Islet of Langerhans (tissue), 1 donor: ENCODE measurements around the gene RNASE2.
"Not testable (repeated sequence)": the region's sequence is repeated elsewhere in the genome, so short reads cannot be mapped to it uniquely, and the experiment has no call there.

ENCODE experiments used
- FAIRE-seq: peaks from one replicate; lab custom pipeline; 2011; peaks lifted over from hg19 to GRCh38; lab: Jason Lieb, UNC

RNASE2 gene

GRCh38 chr14:20982646-20983369 is 27.5 kb downstream of the RNASE2 start:
- FAIRE-seq = no peak

- not testable (repeated sequence) for FAIRE-seq
These were observed 30.4 kb downstream of the RNASE2 start for GRCh38 chr14:20985650-20986049.

GRCh38 chr14:20986811-20987210 is 31.5 kb downstream of the RNASE2 start:
- FAIRE-seq = no peak

- FAIRE-seq = no peak
These were observed 33.6 kb downstream of the RNASE2 start for GRCh38 chr14:20988717-20989470.

GRCh38 chr14:20989471-20989786 is 34.1 kb downstream of the RNASE2 start:
- FAIRE-seq = no peak

GRCh38 chr14:20989787-20990600 is 34.7 kb downstream of the RNASE2 start, which contains the start of gene METTL17:
Gene METTL17, plus strand, starts transcription at chr14:20989980. Its CDS starts 23 bp downstream, at chr14:20990003.
- peak; percentile 79 for FAIRE-seq

- no peak for FAIRE-seq
These were observed 41.2 kb downstream of the RNASE2 start for GRCh38 chr14:20996521-20996920.

GRCh38 chr14:20997115-20997514 is 41.8 kb downstream of the RNASE2 start:
- FAIRE-seq = no peak

- no peak for FAIRE-seq
These were observed 42.3 kb downstream of the RNASE2 start for GRCh38 chr14:20997564-20997963.

- no peak for FAIRE-seq
These were observed 42.9 kb downstream of the RNASE2 start for GRCh38 chr14:20998139-20998538.

GRCh38 chr14:20998674-20999366 is 43.5 kb downstream of the RNASE2 start, which contains the start of gene SLC39A2:
Gene SLC39A2, plus strand, starts transcription at chr14:20999293. Its CDS starts 154 bp downstream, at chr14:20999447.
- FAIRE-seq = no peak

- no peak for FAIRE-seq
These were observed 44.3 kb downstream of the RNASE2 start for GRCh38 chr14:20999591-20999990.

- no peak for FAIRE-seq
These were observed 45.9 kb downstream of the RNASE2 start for GRCh38 chr14:21001218-21001617.

- FAIRE-seq = no peak
These were observed 48.6 kb downstream of the RNASE2 start for GRCh38 chr14:21003788-21004346.
